HEK293 (cell line): Measurements from ENCODE around the gene ARMC12.

Source experiments
- CTCF ChIP-seq: fragments of 450-650 bp; formaldehyde crosslinking; IDR thresholded peaks from 2 replicates; pipeline ENCODE4 v1.5.1; 2016; ENCODE audit warnings: missing biosample characterization, missing genetic modification characterization
- KLF7 ChIP-seq: fragments of 450-650 bp; formaldehyde crosslinking; IDR thresholded peaks from 2 replicates; pipeline ENCODE4 v1.5.1; 2016; ENCODE audit warnings: missing biosample characterization, missing genetic modification characterization, borderline replicate concordance
- ZBTB49 ChIP-seq: fragments of 450-650 bp; formaldehyde crosslinking; IDR thresholded peaks from 2 replicates; pipeline ENCODE4 v1.5.1; 2016; ENCODE audit warnings: missing biosample characterization, missing genetic modification characterization, low read depth
- ZNF146 ChIP-seq: fragments of 450-650 bp; formaldehyde crosslinking; IDR thresholded peaks from 2 replicates; pipeline ENCODE4 v1.5.1; 2016; ENCODE audit warnings: missing biosample characterization, missing genetic modification characterization
- ZNF155 ChIP-seq: fragments of 450-650 bp; formaldehyde crosslinking; IDR thresholded peaks from 2 replicates; pipeline ENCODE4 v1.5.1; 2016; ENCODE audit warnings: missing biosample characterization, missing genetic modification characterization
- ZNF274 ChIP-seq, 2 experiments: fragments of 200-500 bp in 1 of 2; fragments of 450-650 bp in 1 of 2; sonication (Bioruptor generic) in 1 of 2; formaldehyde crosslinking in 1 of 2; IDR thresholded peaks; 2 replicates each; pipeline versions ENCODE4 v1.5.1 to v1.6.1; 2014 to 2016; ENCODE audit warnings: borderline replicate concordance in 1 of 2, inconsistent platforms in 1 of 2, low read length in 1 of 2, missing biosample characterization in 1 of 2, missing genetic modification characterization in 1 of 2
- ZNF488 ChIP-seq: fragments of 450-650 bp; formaldehyde crosslinking; IDR thresholded peaks from 2 replicates; pipeline ENCODE4 v1.5.1; 2016; ENCODE audit warnings: missing biosample characterization, missing genetic modification characterization
- ZNF629 ChIP-seq: fragments of 450-650 bp; formaldehyde crosslinking; IDR thresholded peaks from 2 replicates; pipeline ENCODE4 v1.5.1; 2017; ENCODE audit warnings: missing biosample characterization, missing genetic modification characterization
- ZNF639 ChIP-seq: fragments of 450-650 bp; formaldehyde crosslinking; IDR thresholded peaks from 2 replicates; pipeline ENCODE4 v1.5.1; 2016; ENCODE audit warnings: missing biosample characterization, missing genetic modification characterization

GRCh38 chr6:35711731-35712130 is 25.1 kb upstream of the ARMC12 start:
- TF ChIP-seq ZNF639 (tag by site-specific recombination) (no peak), ZBTB49 (no peak), KLF7 (no peak), CTCF (tag by site-specific recombination) (no peak), ZNF274 (IDR thresholded peaks at IDR 0.05; ENCODE audit: low read length) (no peak), ZNF274 (tag by site-specific recombination; IDR thresholded peaks at IDR 0.05; ENCODE audit: borderline replicate concordance) (no peak), ZNF155 (tag by site-specific recombination) (no peak), ZNF146 (tag by site-specific recombination) (no peak), ZNF629 (tag by site-specific recombination) (no peak), ZNF488 (no peak)
